HG03342 (cell line): ENCODE results near the gene AGTRAP.

ENCODE experiments used
- ATAC-seq: cut with Tn5 transposase; IDR thresholded peaks from one replicate; pipeline ENCODE4 v1.9.1; 2021; ENCODE audit warnings: mild to moderate bottlenecking, moderate library complexity; ENCODE audit not compliant: unreplicated experiment

AGTRAP gene

DNA sequence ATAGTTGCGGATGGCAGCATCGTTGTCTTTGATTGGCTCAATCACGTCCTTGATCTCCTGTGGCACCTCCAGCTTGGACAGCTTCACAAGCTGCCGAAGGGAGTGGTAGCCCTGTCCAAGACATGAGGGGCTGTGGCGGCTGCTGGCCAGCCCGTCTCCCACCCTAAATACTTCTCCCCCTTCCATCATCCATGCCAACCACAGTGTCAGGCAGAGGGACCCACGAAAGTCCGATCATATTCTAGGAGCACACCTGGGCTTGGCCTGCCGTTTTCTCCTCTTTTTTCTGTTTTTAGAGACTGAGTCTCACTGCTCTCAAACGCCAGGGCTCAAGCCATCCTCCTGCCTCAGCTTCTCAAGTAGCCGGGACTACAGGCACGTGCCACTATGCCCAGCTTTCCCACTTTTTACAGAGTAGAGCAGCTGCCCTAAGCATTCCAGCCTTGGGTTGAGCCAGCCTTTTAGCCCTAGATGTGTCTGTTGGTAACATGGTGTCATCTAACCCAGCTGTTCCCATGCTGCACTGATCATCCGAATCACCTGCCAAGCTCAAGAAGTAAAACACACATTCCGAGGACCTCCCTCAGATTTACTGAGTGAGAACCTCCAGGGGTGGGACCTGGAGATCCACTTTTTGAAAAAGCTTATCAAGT, 59.4 kb downstream of the AGTRAP start:
- no peak for ATAC-seq

DNA sequence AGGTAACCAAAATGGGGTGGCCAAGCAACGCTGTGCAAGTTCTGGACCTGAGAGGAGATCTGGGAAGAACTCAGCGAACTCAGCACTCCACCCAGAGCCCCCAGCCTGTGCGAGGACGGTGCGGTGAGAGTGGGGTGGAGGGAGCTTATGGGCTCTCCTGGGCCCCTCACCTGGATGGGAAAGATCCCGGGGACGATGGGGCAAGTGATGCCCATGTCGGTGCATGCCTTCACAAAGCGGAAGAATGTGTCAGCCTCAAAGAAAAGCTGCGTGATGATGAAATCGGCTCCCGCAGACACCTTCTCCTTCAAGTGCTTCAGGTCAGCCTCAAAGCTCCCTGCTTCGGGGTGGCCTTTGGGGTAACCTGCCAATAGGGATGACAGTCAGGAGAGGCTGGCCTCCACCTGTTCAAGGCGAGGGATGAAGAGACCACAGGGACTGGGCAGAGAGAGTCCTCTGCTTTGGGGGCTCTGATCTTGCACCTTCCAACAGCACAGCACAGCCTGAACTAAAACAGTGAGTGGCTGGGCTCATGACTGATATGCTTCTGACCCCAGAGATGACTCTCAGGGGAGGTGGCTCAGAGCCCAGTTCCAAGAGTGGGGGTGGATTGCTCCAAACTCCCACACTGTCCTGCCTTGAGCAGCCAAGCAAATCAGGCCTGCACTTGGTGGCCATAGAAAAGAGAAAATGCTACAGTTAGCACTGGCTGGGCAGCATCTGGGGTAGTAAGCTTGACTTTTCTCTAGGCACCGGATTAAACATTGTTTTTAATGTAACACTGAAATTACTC, 60.3 kb downstream of the AGTRAP start:
- ATAC-seq = no peak

DNA sequence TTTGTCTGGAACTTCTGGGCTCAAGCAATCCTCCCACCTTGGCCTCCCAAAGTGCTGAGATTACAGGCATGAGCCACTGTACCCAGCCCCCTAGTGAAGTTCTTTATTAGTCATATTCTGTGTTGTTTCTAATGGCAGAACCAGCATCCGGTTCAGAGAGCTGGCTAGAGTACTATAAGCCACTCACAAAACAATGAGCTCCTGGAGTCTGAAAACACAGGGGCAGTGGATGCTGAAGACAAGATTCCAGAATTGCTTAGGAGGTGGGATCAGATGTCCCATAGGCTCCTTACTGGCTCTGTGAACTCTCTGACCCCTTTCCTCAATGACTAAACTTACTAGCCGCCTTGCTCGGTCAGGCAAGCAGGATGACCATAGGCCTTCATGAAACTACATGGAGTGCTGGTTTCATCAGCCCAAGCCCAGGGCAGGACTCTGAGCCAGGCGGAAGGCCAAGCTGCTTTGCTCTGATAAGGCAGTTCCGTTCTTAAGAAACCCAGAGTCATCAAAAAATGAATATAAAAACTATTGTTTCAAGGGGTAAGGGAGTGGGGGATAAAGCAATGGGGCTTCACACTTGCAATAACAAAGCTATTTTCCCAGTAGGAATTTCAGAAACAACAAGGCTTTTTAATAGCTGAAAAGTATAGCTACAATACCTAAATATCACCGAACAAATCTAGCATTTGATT, 61.7 kb downstream of the AGTRAP start:
- no peak for ATAC-seq

- no peak for ATAC-seq
Observed at GRCh38 chr1:11799099-11799498, 63.2 kb downstream of the AGTRAP start.

GRCh38 chr1:11799896-11800295, 64.0 kb downstream of the AGTRAP start:
- no peak for ATAC-seq

GRCh38 chr1:11800391-11800755, 64.4 kb downstream of the AGTRAP start:
- ATAC-seq = no peak
